Stimulated activated naive CD8-positive, alpha-beta T cell treated with anti-CD3 and anti-CD28 coated beads, Interleukin-15, Interleukin-2, amounts not matched to agents 100 U/mL and 50 U/mL, for 24 hours (primary cell): ENCODE results near the gene ENKUR.
"Not testable (repeated sequence)": the region's sequence is repeated elsewhere in the genome, so short reads cannot be mapped to it uniquely, and the experiment has no call there.

ENCODE experiments used
- ATAC-seq: fragments of 150-1000 bp; cut with Tn5 transposase; one replicate; pipeline ENCODE4 v1.10.0; 2021
- DNase-seq: peaks from one replicate; pipeline ENCODE4 v3.0.0; 2021

Gene ENKUR

DNA sequence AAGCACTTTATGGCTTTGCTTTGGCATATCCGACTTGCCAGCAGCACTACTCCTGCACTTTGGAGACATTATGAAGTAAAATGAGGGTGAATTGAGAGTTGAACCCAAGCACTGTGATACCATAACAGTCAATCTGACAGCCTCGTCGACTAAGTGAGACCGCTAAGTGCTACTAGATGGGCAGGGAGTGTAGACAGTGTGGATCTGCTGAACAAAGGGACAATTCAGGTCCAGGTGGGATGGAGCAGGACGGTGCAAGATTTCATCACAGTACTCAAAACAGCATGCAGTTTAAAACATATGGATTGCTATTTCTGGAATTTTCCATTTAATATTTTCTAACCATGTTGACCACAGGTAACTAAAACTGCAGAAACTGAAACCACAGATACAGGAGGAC, 42.8 kb downstream of the ENKUR start:
- no peak for DNase-seq

GRCh38 chr10:24971374-24971773, 44.6 kb downstream of the ENKUR start:
- ATAC-seq (no peak), DNase-seq (no peak)

More for the DNA sequence above, 42.8 kb downstream of the ENKUR start:
- no peak for ATAC-seq

GRCh38 chr10:24969841-24970281, 46.1 kb downstream of the ENKUR start:
- DNase-seq (no peak), ATAC-seq (no peak)

DNA sequence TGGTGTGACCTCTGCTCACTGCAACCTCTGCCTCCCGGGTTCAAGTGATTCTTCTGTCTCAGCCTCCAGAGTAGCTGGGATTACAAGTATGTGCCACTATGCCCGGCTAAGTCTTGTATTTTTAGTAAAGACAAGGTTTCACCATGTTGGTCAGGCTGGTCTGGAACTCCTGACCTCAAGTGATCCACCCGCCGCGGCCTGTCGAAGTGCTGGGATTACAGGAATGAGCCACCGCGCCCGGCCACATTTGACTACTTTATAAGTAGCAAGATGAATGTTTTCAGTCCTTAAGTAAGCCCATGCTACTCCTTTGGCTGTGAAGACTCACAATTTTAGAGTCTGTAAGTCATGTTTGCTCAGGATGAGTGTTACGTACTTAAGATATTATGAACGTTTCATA, 47.0 kb downstream of the ENKUR start:
- not testable (repeated sequence) for ATAC-seq, DNase-seq

DNA sequence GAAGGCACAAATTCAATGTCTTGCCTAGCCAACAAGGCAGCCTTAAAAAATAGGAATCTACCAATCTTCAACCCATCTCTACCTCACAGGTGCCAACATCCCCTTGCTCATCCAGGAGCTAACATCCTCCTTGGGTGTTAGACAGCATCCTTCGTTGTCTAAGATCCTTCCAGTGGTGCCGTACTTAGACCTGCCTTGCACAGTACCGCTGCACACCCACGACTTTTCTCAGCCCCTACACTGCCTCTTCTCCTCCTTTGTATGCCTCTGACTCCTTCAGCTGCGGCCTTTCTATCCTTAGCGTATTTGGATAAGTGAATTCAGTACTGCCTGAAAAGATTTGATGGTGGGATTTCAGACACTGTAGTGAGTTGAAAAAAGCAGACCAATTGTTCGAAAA, 47.6 kb downstream of the ENKUR start:
- ATAC-seq = no peak

DNA sequence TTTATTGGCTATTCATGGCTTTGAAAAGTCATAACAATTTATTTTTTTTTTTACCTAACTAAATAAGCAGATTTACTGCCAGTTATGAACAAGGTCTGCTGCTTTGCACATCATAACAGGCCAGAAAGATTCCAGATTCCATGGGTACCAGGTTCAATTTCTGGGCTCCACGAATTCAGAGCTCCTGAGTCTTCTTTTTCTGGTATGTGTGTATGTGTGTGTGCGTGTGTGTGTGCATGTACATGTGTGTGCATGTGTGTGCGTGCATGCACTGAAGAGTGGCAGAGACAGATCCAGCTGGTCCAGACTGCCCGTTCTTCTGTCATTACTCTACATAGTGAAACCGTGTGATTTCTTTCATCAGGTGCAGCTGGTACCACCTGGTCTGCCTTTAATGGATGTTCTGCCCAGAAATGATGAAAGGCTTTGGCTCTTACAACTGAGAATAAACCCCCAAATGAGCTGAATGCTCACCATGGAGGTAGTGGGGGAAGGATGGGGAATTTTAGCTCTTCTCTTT, 48.9 kb downstream of the ENKUR start:
- DNase-seq (no peak), ATAC-seq (no peak)

More for the DNA sequence above, 47.6 kb downstream of the ENKUR start:
- no peak for DNase-seq

DNA sequence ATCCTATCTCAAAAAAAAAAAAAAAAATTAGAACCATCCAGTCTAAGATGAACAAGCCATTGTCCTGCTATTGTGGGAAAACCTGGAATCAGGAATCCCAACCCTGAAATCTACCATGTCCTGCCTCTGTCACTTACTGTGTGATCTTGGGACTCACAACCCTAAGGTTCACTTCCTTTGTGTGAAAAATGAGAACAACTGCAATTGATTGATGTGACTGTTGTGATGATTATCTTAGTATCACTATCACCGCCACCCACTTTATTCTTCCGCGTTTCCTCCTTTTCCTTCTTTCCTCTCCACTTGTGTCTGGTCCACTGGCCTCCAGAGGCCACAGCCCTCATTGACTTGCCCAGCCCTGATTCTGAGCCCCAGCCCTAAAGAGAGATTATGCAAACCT, 50.9 kb downstream of the ENKUR start:
- no peak for DNase-seq
- ATAC-seq = no peak

DNA sequence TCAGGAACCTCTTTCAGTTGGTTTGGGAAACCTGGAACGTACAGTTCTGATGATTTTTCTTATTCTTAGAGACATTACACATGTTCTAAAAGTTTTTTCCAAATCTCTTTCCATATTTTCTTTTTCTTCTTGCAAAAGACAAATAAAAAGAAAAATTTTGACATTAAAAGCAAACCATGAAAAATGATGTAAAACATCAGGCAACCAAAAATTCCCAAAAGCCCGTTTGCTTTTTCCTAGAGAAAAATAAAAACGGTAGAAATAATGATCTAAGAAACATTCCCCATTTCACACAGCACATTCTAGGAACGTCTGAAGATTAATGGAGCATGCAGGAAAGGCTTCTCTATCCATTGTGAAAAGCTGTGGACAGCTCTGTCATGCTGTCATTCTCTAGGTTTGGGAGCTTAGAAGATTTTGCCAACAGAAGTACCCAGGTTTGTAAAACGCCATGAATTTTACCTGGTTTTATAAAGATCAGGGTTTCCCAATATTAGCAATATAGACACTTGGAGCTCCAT, 52.4 kb downstream of the ENKUR start:
- ATAC-seq = no peak
- DNase-seq = no peak

- ATAC-seq = peak; percentile 84
Observed at GRCh38 chr10:24962995-24963394, 53.0 kb downstream of the ENKUR start.

GRCh38 chr10:24961582-24961981, 54.4 kb downstream of the ENKUR start:
- ATAC-seq (no peak), DNase-seq (no peak)

More at GRCh38 chr10:24962995-24963394, 53.0 kb downstream of the ENKUR start:
- no peak for DNase-seq

DNA sequence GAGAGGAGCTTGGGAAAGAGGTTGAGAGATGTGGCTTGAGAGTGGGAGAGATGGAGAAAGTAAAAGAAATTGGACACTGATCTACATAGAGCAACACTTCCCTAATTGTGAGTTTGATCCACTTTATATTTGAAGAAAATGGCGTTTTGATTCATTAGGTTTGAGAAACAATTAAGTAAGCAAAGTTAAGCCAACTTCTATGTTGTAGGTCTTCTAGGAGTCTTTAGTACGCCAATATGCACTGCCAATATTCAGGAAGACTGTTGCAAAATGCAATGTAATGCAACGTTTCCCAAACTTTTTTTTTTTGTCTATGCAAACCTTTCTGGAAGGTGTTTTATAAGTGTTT, 56.6 kb downstream of the ENKUR start:
- no peak for ATAC-seq
- DNase-seq = no peak

DNA sequence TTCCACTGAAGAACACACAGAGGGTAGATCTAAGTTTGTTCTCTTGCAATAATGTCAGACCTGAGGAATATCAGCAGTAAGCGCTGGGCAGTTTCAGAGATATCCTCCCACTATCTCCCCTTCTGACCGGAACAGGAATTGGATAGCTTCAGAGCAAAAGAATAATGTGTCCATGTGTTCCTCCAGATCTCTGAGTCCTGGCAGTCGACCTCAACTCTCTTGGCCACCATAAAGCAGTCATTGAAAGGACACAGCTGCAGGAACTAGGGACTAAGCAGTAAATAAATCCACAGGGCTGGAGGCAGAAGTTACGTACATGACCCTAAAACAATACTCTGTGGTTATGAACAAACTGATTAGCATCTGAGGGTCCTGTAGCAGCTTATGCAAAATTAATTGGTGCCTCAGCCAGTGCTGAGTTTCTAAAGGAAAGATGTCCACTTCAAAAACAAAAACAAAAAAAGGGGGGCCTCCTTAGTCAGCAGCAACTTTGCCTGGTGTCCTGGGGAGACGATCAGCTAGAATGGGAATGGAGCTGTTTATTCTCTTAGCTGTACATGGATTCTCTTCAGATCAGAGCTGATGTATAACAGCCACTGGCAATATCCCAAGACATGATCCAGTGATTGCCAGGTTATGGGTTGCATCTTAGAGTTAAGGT, 57.1 kb downstream of the ENKUR start:
- ATAC-seq = no peak
- DNase-seq = no peak

GRCh38 chr10:24958091-24958720, 57.8 kb downstream of the ENKUR start:
- ATAC-seq (no peak), DNase-seq (no peak)

DNA sequence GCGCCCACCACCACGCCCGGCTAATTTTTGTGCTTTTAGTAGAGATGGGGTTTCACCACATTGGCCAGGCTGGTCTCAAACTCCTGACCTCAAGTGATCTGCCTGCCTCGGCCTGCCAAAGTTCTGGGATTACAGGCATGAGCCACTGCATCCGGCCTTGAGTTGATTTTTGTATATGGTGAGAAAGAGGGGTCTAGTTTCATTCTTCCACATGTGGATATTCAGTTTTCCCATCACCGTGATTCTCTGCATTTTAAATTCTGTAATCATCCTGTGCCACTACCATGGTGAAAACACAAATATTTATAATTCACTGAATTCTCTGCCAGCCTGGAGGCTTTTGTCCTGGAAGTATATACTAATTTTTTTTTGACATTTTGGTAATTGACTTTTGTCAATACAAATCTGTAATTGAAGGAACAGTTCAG, 58.3 kb downstream of the ENKUR start:
- not testable (repeated sequence) for DNase-seq, ATAC-seq

GRCh38 chr10:24953675-24954074, 62.3 kb downstream of the ENKUR start:
- DNase-seq (no peak), ATAC-seq (no peak)

- ATAC-seq (no peak), DNase-seq (peak; percentile 60)
Observed at GRCh38 chr10:24952707-24953645, 63.0 kb downstream of the ENKUR start.

DNA sequence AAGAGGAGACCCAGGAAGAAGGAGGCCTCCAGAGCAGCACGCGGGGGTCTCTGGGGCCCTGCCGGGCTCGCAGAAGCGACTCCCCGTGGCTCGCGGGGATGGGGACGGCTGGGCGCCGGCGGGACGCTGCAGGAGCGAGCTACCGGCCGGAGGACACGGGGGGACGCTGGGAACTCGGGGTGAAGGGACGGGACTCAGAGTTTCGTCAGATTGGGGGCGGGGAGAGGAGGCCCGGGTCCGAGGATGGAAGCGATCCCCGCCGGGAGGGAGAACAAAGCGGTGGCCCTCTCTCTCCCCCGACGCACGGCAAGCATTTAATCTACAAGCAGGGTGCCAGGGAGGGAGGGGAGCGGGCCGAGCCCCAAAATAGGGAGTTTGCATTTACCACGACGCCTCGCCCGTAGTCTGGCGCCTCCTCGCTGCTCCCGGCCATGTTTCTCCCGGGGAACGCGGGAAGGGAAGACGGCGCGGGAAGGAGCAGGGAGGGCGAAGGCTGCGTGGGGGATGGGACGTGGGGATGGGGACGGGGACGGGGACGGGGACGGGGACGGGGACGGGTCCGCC, 63.7 kb downstream of the ENKUR start, which contains the start of gene PRTFDC1:
Gene PRTFDC1 (minus strand): TSS at position 464 of the 564 bp plus-strand sequence. CDS start 31 bp downstream, at position 433.
- DNase-seq (peak; percentile 46), ATAC-seq (no peak)

DNA sequence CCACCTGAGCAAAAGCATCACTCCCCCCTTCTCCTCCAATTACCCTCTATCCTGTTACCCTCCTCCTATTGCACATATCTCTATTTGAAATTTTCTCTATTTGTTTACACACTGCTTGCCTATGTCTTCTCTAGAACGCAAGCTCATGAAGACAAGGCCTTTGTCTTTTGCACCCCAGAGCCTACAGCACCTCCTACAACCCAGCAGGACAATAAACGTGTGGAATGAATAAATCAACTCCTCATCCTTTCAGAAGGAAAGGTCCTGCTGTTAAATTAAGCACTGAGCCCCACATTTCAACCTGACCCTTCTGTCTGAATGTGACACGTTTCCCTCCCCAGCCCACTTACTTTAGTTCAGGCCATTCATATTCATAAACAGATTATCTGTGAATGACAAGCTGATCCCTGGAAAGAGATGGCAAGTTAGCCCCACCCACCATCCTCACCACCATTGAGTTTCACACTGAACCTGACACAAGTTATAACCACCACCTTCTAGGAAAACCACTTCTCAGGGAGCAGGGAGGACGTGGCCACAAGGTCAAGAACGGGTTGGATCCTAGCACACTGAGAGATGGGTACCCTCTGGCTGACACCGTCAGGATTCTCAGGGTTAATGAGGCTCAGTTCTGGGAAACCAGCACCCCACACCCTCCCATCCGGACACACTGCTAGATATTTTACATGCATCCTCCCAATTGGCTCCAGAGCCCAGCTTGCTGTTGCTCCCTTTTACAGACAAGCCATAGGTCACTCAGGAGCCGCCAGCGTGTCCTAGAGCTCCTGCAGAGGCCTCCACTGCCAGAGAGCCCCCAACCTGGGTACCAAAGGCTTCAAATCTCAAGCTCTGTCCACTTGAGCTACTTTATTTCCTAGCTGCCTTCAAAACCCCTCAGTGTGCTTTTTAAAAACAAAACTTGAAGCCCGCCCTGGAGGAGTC, 64.5 kb downstream of the ENKUR start:
- ATAC-seq (peak; percentile 39), DNase-seq (peak; percentile 21)

GRCh38 chr10:24950439-24950838, 65.5 kb downstream of the ENKUR start:
- DNase-seq = no peak
- no peak for ATAC-seq

GRCh38 chr10:24949616-24950015, 66.3 kb downstream of the ENKUR start:
- ATAC-seq (no peak), DNase-seq (no peak)
